HepG2 (cell line): Measurements from ENCODE around the gene YBX2. TPM values are rescaled to one million over a fixed set of nuclear protein-coding genes. Genes with fewer than 3 reads are reported as not detected.

Experiments
- ATAC-seq: fragments of 200-7000 bp; cut with Tn5 transposase; 3 replicates; pipeline ENCODE4 v1.9.1; 2020; ENCODE audit warnings: mild to moderate bottlenecking, moderate library complexity
- BruUV-seq: library from RNA; stranded (reverse); fragments of 400-500 nt; replicated peaks from 2 replicates; lab custom pipeline; 2021; lab: Mats Ljungman, UMichigan
- CTCF ChIA-PET: fragments of 300-600 bp; formaldehyde crosslinking; extraction: SDS; loops from one replicate; lab custom pipeline; 2021; ENCODE audit warnings: low total read pairs, inconsistent platforms, low intra/inter-chr PET ratio; lab: Yijun Ruan, JAX
- POLR2A ChIA-PET: fragments of 350-600 bp; sonication (Branson Sonifier 250); formaldehyde crosslinking; loops from one replicate; lab custom pipeline; 2020; ENCODE audit warnings: antibody characterized with exemption, inconsistent platforms; lab: Yijun Ruan, JAX
- DNase-seq: peaks from one replicate; pipeline ENCODE4 v3.0.0-alpha.2; 2015; ENCODE audit warnings: low spot score
- FAIRE-seq: peaks from 3 replicates; lab custom pipeline; 2011; peaks lifted over from hg19 to GRCh38; lab: Jason Lieb, UNC
- H2AFZ ChIP-seq: one replicate; pipeline ENCODE4 v1.6.1; 2011; ENCODE audit warnings: low read length, inconsistent platforms
- H3K27ac ChIP-seq: fragments of 300-600 bp; 3 replicates; pipeline ENCODE4 v1.8.0; 2011; ENCODE audit warnings: mixed run types, mild to moderate bottlenecking, mixed read lengths, low read length, inconsistent platforms; ENCODE audit not compliant: insufficient read depth; ENCODE audit errors: extremely low read length
- H3K27me3 ChIP-seq, 2 experiments: fragments of 200-600 bp in 1 of 2; 2 replicates in 1 of 2; 3 replicates in 1 of 2; pipeline versions ENCODE4 v1.6.0 to v1.8.0; 2011; ENCODE audit warnings: low read length in 2 of 2, mild to moderate bottlenecking in 2 of 2, moderate library complexity in 2 of 2, inconsistent platforms in 1 of 2; ENCODE audit not compliant: insufficient read depth in 2 of 2, control insufficient read depth in 1 of 2
- H3K36me3 ChIP-seq, 2 experiments: fragments of 200-600 bp in 1 of 2; replicated peaks in 1 of 2; 2 replicates in 1 of 2; 3 replicates in 1 of 2; pipeline versions ENCODE4 v1.5.1 to v1.8.0; 2011; ENCODE audit warnings: low read length in 2 of 2, inconsistent platforms in 1 of 2; ENCODE audit not compliant: insufficient read depth in 2 of 2, control insufficient read depth in 1 of 2
- H3K4me1 ChIP-seq: 2 replicates; pipeline ENCODE4 v1.5.1; 2012; ENCODE audit warnings: low read length, inconsistent platforms; ENCODE audit not compliant: insufficient read depth
- H3K4me2 ChIP-seq: 2 replicates; pipeline ENCODE4 v1.6.0; 2011; ENCODE audit warnings: low read depth, low read length, inconsistent platforms
- H3K4me3 ChIP-seq, 3 experiments: fragments of 200-600 bp in 1 of 3; sonication (generic), shearing (Covaris generic) in 1 of 3; replicated peaks in 1 of 3; 2 replicates each; pipeline ENCODE4 v1.5.1; 2011 to 2016; ENCODE audit warnings: low read length in 3 of 3, inconsistent platforms in 2 of 3, low read depth in 2 of 3, mild to moderate bottlenecking in 2 of 3, control low read depth in 1 of 3, mixed read lengths in 1 of 3; ENCODE audit not compliant: insufficient read depth in 1 of 3
- H3K79me2 ChIP-seq: one replicate; pipeline ENCODE4 v1.6.1; 2011; ENCODE audit warnings: low read length, inconsistent platforms; ENCODE audit not compliant: insufficient read depth
- H3K9ac ChIP-seq: 2 replicates; pipeline ENCODE4 v1.6.0; 2011; ENCODE audit warnings: mild to moderate bottlenecking, low read depth, low read length, inconsistent platforms; ENCODE audit not compliant: insufficient read depth
- H3K9me3 ChIP-seq: 2 replicates; pipeline ENCODE4 v1.5.1; 2012; ENCODE audit warnings: mild to moderate bottlenecking, low read length
- H4K20me1 ChIP-seq: 2 replicates; pipeline ENCODE4 v1.6.0; 2011; ENCODE audit warnings: inconsistent platforms, mild to moderate bottlenecking, low read length, moderate library complexity; ENCODE audit not compliant: insufficient read depth
- AGO2 ChIP-seq: fragments of 200-400 bp; formaldehyde crosslinking; optimal IDR thresholded peaks from 2 replicates; pipeline ENCODE3; 2017; ENCODE audit warnings: mild to moderate bottlenecking, low read depth, low read length, moderate library complexity
- HBP1 ChIP-seq: IDR thresholded peaks from 2 replicates; pipeline ENCODE4 v1.6.1; 2016; ENCODE audit warnings: low read depth, control low read depth
- MAF1 ChIP-seq: sonication (generic); formaldehyde crosslinking; IDR thresholded peaks from 2 replicates; pipeline ENCODE4 v1.5.0; 2020; ENCODE audit warnings: missing genetic modification reagents, borderline replicate concordance
- POLR2AphosphoS5 ChIP-seq: IDR thresholded peaks from 2 replicates; pipeline ENCODE4 v1.6.1; 2012; ENCODE audit warnings: low read depth, low read length
- whole genome bisulfite sequencing: methylation state at CpG from one replicate; pipeline ENCODE4 v1.1.6; 2017; ENCODE audit warnings: low lambda C conversion rate; 5-methylcytosine and 5-hydroxymethylcytosine counted together
- in situ Hi-C: cut with HindIII; loops from 2 replicates; pipeline ENCODE4 v1.10.0; 2017; ENCODE audit warnings: low pct_unique_long_range_greater_than_20kb; ENCODE audit not compliant: extremely low pct_ligation_motif_present
- intact Hi-C: fragments of 100-400 bp; cut with micrococcal nuclease; formaldehyde crosslinking; loops from one replicate; pipeline ENCODE4 v1.10.0; 2022; ENCODE audit not compliant: unreplicated experiment
- polyA plus RNA-seq, 8 experiments: library from polyadenylated mRNA; depleted of rRNA in 3 of 8; stranded (reverse) in 7 of 8; unstranded in 1 of 8; fragments of >200 nt; fragmentation: Illumina TruSeq in 4 of 8; extraction: Trizol in 4 of 8; gene quantifications; 2 replicates each; pipeline versions ENCODE4 v1.2.1 to v1.2.3, GENCODE V29; 2011 to 2016; ENCODE audit warnings: low read depth in 4 of 8, missing spikeins in 1 of 8, mixed read lengths in 1 of 8; ENCODE audit not compliant: insufficient read depth in 1 of 8
- total RNA-seq, 5 experiments: library from RNA; depleted of rRNA; stranded (reverse); fragments of >200 nt; fragmentation: Illumina TruSeq; extraction: Trizol; gene quantifications; 2 replicates each; pipeline ENCODE4 v1.2.3, GENCODE V29; 2016; ENCODE audit warnings: low read depth in 1 of 5

YBX2 gene
- total and polyA plus RNA-seq, 2 of the 13 experiments (the other 11 are each of a cell fraction or from before 2014, with no cell fraction given), result 0.12 to 0.22 TPM

- ATAC-seq (no peak), FAIRE-seq (no peak), DNase-seq (no peak)
- Histone ChIP-seq H3K27me3 (no peaks in the 10 kb centered on the region), H3K4me3 (no peak within 1 kb of the TSS), H3K4me2 (no peak within 1 kb of the TSS), H3K9ac (no peak within 1 kb of the TSS), H3K4me1 (peaks cover 72% of the 10 kb centered on the region), H3K9me3 (no peaks in the 10 kb centered on the region), H2AFZ (no peak within 1 kb of the TSS), H3K27ac (no peak within 1 kb of the TSS), H3K36me3 (no peaks in the 10 kb centered on the region), H4K20me1 (no peaks in the 10 kb centered on the region)
- 96% methylated on average over 62 of the region's 64 CpGs for WGBS
- no TSS peak for BruUV-seq
- ChIA-PET CTCF (no interaction called here), POLR2A (no interaction called here)
- intact Hi-C loops, result no loop called here
- TF ChIP-seq MAF1 (no peak), AGO2 (peak; percentile 2), HBP1 (CRISPR knock-in tag) (no peak)
- TF ChIP-seq, all 625 proteins: peak for 1
- in situ Hi-C loops, result no loop called here
- no peaks in the 10 kb centered on the region for H3K79me2 ChIP-seq
Observed at GRCh38 chr17:7262192-7262934, 32.1 kb downstream of the YBX2 start, which contains the start of gene CLDN7. CLDN7 (minus strand) TSS chr17:7262478; CDS start chr17:7262043, 435 bp downstream.

DNA sequence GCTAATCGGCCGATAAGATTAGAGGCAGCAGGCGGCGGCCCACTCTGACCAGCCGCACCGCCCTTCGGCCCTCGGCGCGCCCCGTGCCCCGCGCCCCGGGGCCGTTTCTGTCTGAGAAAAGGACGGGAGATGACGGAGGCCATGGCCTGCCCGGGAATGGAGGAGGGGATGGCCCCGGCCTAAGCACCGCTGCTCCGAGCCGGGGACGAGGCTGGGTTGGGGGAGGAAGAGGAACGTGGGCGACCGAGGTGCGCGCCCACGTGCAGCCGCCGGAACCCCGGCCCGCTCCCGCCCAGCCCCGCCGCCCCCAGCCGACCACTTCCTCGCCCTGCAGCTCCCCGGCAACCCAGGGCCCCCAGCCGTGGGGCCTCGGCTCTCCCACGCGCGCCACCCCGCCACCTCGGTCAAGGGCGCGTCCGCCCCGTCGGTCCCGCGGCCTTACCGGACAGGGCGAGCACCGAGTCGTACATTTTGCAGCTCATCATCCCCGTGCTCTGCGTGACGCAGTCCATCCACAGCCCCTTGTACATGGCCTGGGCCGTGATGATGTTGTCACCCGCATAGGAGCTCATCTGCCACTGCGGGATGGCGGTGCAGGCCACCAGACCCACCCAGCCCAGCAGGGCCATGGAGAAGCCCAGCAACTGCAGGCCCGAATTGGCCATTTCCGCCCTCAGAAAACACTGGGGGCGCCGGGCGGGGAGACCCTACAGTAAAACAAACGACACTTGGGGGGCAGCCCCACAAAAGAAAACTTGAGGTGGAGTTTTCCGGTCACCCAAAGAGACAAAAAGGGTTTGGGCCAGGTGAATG lies 32.9 kb downstream of the YBX2 start:
- no peaks in the 10 kb centered on the region for H3K79me2 ChIP-seq
- H2AFZ ChIP-seq, result no peak overlapping the region
- in situ Hi-C loops (no loop called here), intact Hi-C loops (no loop called here)
- CTCF ChIA-PET, result no interaction called here
- FAIRE-seq, result no peak
- H3K4me3 ChIP-seq, result no peak overlapping the region
- no peaks in the 10 kb centered on the region for H3K9me3 ChIP-seq
- no TSS peak for BruUV-seq
- 98% methylated on average over 66 of the region's 71 CpGs for WGBS
- peaks cover 70% of the 10 kb centered on the region for H3K4me1 ChIP-seq
- POLR2A ChIA-PET, result no interaction called here
- no peaks in the 10 kb centered on the region for H3K27me3 ChIP-seq
- no peak overlapping the region for H3K4me2 ChIP-seq
- 0 out of 5 replicates have a peak, but pooled peaks cover 0 to 3% of the 10 kb centered on the region in 2 experiments for H3K36me3 ChIP-seq
- no peak overlapping the region for H3K9ac ChIP-seq
- no peak for ATAC-seq
- no peaks in the 10 kb centered on the region for H4K20me1 ChIP-seq
- no peak overlapping the region for H3K27ac ChIP-seq
- no peak for DNase-seq
- no peak for TF ChIP-seq POLR2AphosphoS5
- TF ChIP-seq AGO2, result peak; percentile 7
